NCI-H1694 treated with DMSO at 0.1 percent for 48 hours (cell line): Measurements from ENCODE around the gene RPL27.

Source experiments
- DNase-seq: peaks from one replicate; lab custom pipeline; 2025; lab: John Stamatoyannopoulos, UW

RPL27 gene

GRCh38 chr17:43051969-43052368 lies 53.8 kb downstream of the RPL27 start:
- DNase-seq, result no peak
